Testis (tissue), 2 donors: ENCODE data around the gene KCNK10.

Experiments used
- CTCF ChIP-seq, 3 experiments: fragments of 450-650 bp in 2 of 3; fragments of 200-600 bp in 1 of 3; sonication (generic) in 1 of 3; IDR thresholded peaks; one replicate each; pipeline ENCODE4 v1.5.1; 2016 to 2019; ENCODE audit warnings: antibody characterized with exemption in 3 of 3, mild to moderate bottlenecking in 2 of 3, moderate library complexity in 1 of 3
- POLR2A ChIP-seq: fragments of 450-650 bp; IDR thresholded peaks from one replicate; pipeline ENCODE4 v1.6.1; 2017; ENCODE audit warnings: antibody characterized with exemption, mild to moderate bottlenecking, moderate library complexity

- no peak for TF ChIP-seq CTCF (IDR thresholded peaks at IDR 0.05)
- no peak for TF ChIP-seq POLR2A
These were observed 41.8 kb upstream of the KCNK10 start for GRCh38 chr14:88364710-88365413.
